GM12878 (cell line): ENCODE data around the gene CLEC2L. TPM values are rescaled to one million over a fixed set of nuclear protein-coding genes. Genes with fewer than 3 reads are reported as not detected.

ENCODE experiments used
- ATAC-seq: fragments of 200-7000 bp; cut with Tn5 transposase; 3 replicates; pipeline ENCODE4 v1.9.1; 2020; ENCODE audit warnings: mild to moderate bottlenecking, moderate library complexity
- BruUV-seq: library from RNA; stranded (reverse); fragments of 400-500 nt; replicated peaks from 2 replicates; lab custom pipeline; 2021; lab: Mats Ljungman, UMichigan
- CTCF ChIA-PET: fragments of 300-600 bp; sonication (Branson Sonifier 250); formaldehyde crosslinking; extraction: SDS; loops from one replicate; lab custom pipeline; 2021; ENCODE audit warnings: inconsistent platforms; lab: Yijun Ruan, JAX
- POLR2A ChIA-PET: fragments of 350-600 bp; formaldehyde crosslinking; extraction: SDS; loops from one replicate; lab custom pipeline; 2021; ENCODE audit warnings: inconsistent platforms; lab: Charles Lee
- RAD21 ChIA-PET: fragments of 300-600 bp; sonication (Branson Sonifier 250); formaldehyde crosslinking; loops from one replicate; lab custom pipeline; 2023; ENCODE audit warnings: antibody characterized with exemption; ENCODE audit not compliant: unreplicated experiment; lab: Charles Lee
- SMC1A ChIA-PET: fragments of 300-600 bp; sonication (Branson Sonifier 250); formaldehyde crosslinking; loops from one replicate; lab custom pipeline; 2023; ENCODE audit not compliant: unreplicated experiment, uncharacterized antibody; lab: Charles Lee
- DNase-seq: peaks from one replicate; pipeline ENCODE4 v3.0.0-alpha.2; 2011; ENCODE audit warnings: low read depth, low spot score
- FAIRE-seq: peaks from 3 replicates; lab custom pipeline; 2011; peaks lifted over from hg19 to GRCh38; lab: Jason Lieb, UNC
- H2AFZ ChIP-seq: 2 replicates; pipeline ENCODE4 v1.6.0; 2011; ENCODE audit warnings: low read depth, low read length, control low read depth; ENCODE audit not compliant: control insufficient read depth
- H3K27ac ChIP-seq: 2 replicates; pipeline ENCODE4 v1.5.1; 2011; ENCODE audit warnings: control low read depth; ENCODE audit not compliant: control insufficient read depth, insufficient read depth
- H3K27me3 ChIP-seq, 2 experiments: replicated peaks in 1 of 2; 2 replicates each; pipeline versions ENCODE4 v1.6.0 to v1.6.1; 2011; ENCODE audit warnings: low read length in 1 of 2; ENCODE audit not compliant: control insufficient read depth in 2 of 2, insufficient read depth in 2 of 2
- H3K36me3 ChIP-seq, 2 experiments: 2 replicates each; pipeline ENCODE4 v1.5.1; 2011; ENCODE audit warnings: low read length in 1 of 2; ENCODE audit not compliant: control insufficient read depth in 2 of 2, insufficient read depth in 2 of 2
- H3K4me1 ChIP-seq: 2 replicates; pipeline ENCODE4 v1.6.1; 2011; ENCODE audit warnings: mild to moderate bottlenecking, low read length, moderate library complexity, mixed read lengths; ENCODE audit not compliant: control insufficient read depth, insufficient read depth
- H3K4me2 ChIP-seq: 2 replicates; pipeline ENCODE4 v1.6.0; 2011; ENCODE audit warnings: control low read depth; ENCODE audit not compliant: control insufficient read depth, insufficient read depth
- H3K4me3 ChIP-seq: fragments of 200-600 bp; sonication (generic); 2 replicates; pipeline ENCODE4 v1.5.1; 2016
- H3K79me2 ChIP-seq: 2 replicates; pipeline ENCODE4 v1.6.0; 2011; ENCODE audit warnings: low read length; ENCODE audit not compliant: control insufficient read depth, insufficient read depth
- H3K9ac ChIP-seq: 2 replicates; pipeline ENCODE4 v1.8.0; 2011; ENCODE audit warnings: low read length, control low read depth, mixed read lengths; ENCODE audit not compliant: control insufficient read depth, insufficient read depth
- H3K9me3 ChIP-seq: replicated peaks from 3 replicates; pipeline ENCODE4 v1.5.1; 2011; ENCODE audit warnings: mild to moderate bottlenecking, low read length; ENCODE audit not compliant: control insufficient read depth, insufficient read depth
- H4K20me1 ChIP-seq: 2 replicates; pipeline ENCODE4 v1.6.0; 2011; ENCODE audit not compliant: control insufficient read depth, insufficient read depth
- CEBPB ChIP-seq, 2 experiments: fragments of 150-350 bp in 1 of 2; IDR thresholded peaks; 2 replicates each; pipeline ENCODE4 v1.6.1; 2012 to 2014; ENCODE audit warnings: low read depth in 2 of 2, low read length in 2 of 2, borderline replicate concordance in 1 of 2, inconsistent platforms in 1 of 2
- EGR1 ChIP-seq, 2 experiments: IDR thresholded peaks; 1 replicate in 1 of 2; 2 replicates in 1 of 2; pipeline ENCODE4 v1.6.1; 2011 to 2012; ENCODE audit warnings: low read depth in 2 of 2, low read length in 2 of 2, borderline replicate concordance in 1 of 2, mild to moderate bottlenecking in 1 of 2, moderate library complexity in 1 of 2
- WGBS: methylation state at CpG from one replicate; pipeline ENCODE4 v1.1.6; 2016; ENCODE audit warnings: low lambda C conversion rate; ENCODE audit not compliant: insufficient replicate concordance, insufficient coverage; ENCODE audit errors: missing lambda C conversion rate; 5-methylcytosine and 5-hydroxymethylcytosine counted together
- in situ Hi-C: fragments of 300-500 bp; cut with MboI; formaldehyde crosslinking; loops from 9 replicates; pipeline ENCODE4 v1.14.3; 2018; ENCODE audit warnings: mixed read lengths
- intact Hi-C: fragments of 100-400 bp; cut with micrococcal nuclease; formaldehyde crosslinking; loops from one replicate; pipeline ENCODE4 v1.14.2; 2022; ENCODE audit not compliant: unreplicated experiment
- polyA plus RNA-seq, 11 experiments: library from polyadenylated mRNA; depleted of rRNA in 4 of 11; unstranded in 6 of 11; stranded (reverse) in 5 of 11; fragments of >200 nt; fragmentation: Nextera tagmentation in 4 of 11; fragmentation: Illumina TruSeq in 1 of 11; extraction: Ambion mirVana in 4 of 11; extraction: Trizol in 1 of 11; gene quantifications; 1 replicate in 1 of 11; 2 replicates in 10 of 11; pipeline versions ENCODE4 v1.2.1 to v1.2.3, GENCODE V29; 2011 to 2016; ENCODE audit warnings: inconsistent platforms in 2 of 11, missing spikeins in 2 of 11, low read depth in 1 of 11
- total RNA-seq, 4 experiments: library from RNA; depleted of rRNA in 3 of 4; stranded (reverse); fragments of >200 nt in 3 of 4; fragmentation: Illumina TruSeq in 1 of 4; extraction: Trizol in 1 of 4; gene quantifications; 2 replicates each; pipeline versions ENCODE4 v1.2.1 to v1.2.3, GENCODE V29; 2013 to 2021
- TF ChIP-seq, protein P1 (sequence below): fragments of 450-650 bp; formaldehyde crosslinking; IDR thresholded peaks from 2 replicates; pipeline ENCODE4 v1.5.0; 2022; ENCODE audit warnings: mild to moderate bottlenecking, missing genetic modification characterization

CLEC2L gene
- total and polyA plus RNA-seq, 10 of the 15 experiments (the other 5 are each of a cell fraction or from before 2014, with no cell fraction given): not detected

DNA sequence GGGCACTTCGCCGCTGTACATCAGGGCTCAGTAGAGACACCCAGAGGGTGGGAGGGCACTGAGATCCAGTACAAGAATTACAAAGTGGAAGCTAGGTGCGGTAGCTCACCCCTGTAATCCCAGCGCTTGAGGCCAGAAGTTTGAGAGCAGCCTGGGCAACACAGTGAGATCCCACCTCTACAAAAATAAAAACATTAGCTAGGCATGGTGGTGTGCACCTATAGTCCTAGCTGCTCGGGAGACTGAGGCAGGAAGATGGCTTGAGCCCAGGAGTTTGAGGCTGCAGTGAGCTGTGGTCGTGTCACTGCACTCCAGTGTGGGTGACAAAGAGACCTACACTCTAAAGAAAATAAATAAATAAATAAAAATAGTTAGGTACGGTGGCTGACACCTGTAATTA is 64.0 kb downstream of the CLEC2L start:
- H2AFZ ChIP-seq: no peak overlapping the region
- no peaks in the 10 kb centered on the region for H3K79me2 ChIP-seq
- no peak overlapping the region for H3K27ac ChIP-seq
- intact Hi-C loops: no loop called here
- ChIA-PET POLR2A (interaction anchor here (0.6 kb wide), 2 partner anchors 149 to 212 kb away, joined by 3 to 8 read pairs; no protein-coding TSS in a partner anchor), CTCF (interaction anchor here (1.3 to 7.2 kb wide), 2 partner anchors 15 to 86 kb away, joined by 3 to 51 read pairs; no protein-coding TSS in a partner anchor), RAD21 (interaction anchor here (2.1 kb wide), 1 partner anchor 15 kb away, joined by 5 read pairs; no protein-coding TSS in a partner anchor), SMC1A (no interaction called here)
- DNase-seq (no peak), ATAC-seq (no peak), FAIRE-seq (no peak)
- no peak overlapping the region for H3K9ac ChIP-seq
- no peak overlapping the region for H3K4me2 ChIP-seq
- BruUV-seq: no TSS peak
- H3K4me3 ChIP-seq: no peak overlapping the region
- no peaks in the 10 kb centered on the region for H3K9me3 ChIP-seq
- H4K20me1 ChIP-seq: no peaks in the 10 kb centered on the region
- WGBS: 90% methylated on average over 7 of the region's 7 CpGs
- TF ChIP-seq, protein P1, sequence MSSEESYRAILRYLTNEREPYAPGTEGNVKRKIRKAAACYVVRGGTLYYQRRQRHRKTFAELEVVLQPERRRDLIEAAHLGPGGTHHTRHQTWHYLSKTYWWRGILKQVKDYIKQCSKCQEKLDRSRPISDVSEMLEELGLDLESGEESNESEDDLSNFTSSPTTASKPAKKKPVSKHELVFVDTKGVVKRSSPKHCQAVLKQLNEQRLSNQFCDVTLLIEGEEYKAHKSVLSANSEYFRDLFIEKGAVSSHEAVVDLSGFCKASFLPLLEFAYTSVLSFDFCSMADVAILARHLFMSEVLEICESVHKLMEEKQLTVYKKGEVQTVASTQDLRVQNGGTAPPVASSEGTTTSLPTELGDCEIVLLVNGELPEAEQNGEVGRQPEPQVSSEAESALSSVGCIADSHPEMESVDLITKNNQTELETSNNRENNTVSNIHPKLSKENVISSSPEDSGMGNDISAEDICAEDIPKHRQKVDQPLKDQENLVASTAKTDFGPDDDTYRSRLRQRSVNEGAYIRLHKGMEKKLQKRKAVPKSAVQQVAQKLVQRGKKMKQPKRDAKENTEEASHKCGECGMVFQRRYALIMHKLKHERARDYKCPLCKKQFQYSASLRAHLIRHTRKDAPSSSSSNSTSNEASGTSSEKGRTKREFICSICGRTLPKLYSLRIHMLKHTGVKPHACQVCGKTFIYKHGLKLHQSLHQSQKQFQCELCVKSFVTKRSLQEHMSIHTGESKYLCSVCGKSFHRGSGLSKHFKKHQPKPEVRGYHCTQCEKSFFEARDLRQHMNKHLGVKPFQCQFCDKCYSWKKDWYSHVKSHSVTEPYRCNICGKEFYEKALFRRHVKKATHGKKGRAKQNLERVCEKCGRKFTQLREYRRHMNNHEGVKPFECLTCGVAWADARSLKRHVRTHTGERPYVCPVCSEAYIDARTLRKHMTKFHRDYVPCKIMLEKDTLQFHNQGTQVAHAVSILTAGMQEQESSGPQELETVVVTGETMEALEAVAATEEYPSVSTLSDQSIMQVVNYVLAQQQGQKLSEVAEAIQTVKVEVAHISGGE (CRISPR knock-in tag): no peak
- in situ Hi-C loops: no loop called here
- no peaks in the 10 kb centered on the region for H3K4me1 ChIP-seq
- no peaks in the 10 kb centered on the region for H3K27me3 ChIP-seq
- H3K36me3 ChIP-seq: peaks cover 2 to 13% of the 10 kb centered on the region in 2 experiments

DNA sequence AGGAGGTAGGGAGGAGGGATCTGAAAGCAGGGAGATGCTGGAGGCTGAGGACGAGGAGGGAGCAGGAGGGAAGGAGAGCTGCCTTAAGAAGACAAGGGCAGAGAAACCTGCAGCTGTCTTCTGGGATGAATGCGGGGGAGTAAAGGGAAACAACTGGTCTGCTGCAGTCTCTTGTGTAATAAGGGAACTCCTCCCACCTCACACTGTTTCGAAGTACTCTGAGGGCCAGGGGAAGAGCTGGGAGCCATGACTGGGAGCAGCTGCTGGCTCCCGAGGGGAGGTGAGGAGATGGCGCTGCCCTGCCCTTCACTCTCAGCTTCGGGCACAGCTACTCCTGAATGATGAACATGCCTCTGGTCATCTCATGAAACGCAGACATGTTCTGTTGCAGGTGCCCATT is 65.1 kb downstream of the CLEC2L start:
- whole genome bisulfite sequencing: 96% methylated on average over 7 of the region's 7 CpGs
- no peak overlapping the region for H3K4me2 ChIP-seq
- CTCF ChIA-PET: interaction anchor here (0.7 to 7.2 kb wide), 8 partner anchors 13 to 154 kb away, joined by 3 to 51 read pairs (median 4); no protein-coding TSS in a partner anchor
- H3K9me3 ChIP-seq: no peaks in the 10 kb centered on the region
- no peak overlapping the region for H3K27ac ChIP-seq
- BruUV-seq: no TSS peak
- POLR2A ChIA-PET: interaction anchor here (0.5 kb wide), 1 partner anchor 74 kb away, joined by 5 read pairs; no protein-coding TSS in a partner anchor
- FAIRE-seq: no peak
- no peaks in the 10 kb centered on the region for H3K4me1 ChIP-seq
- intact Hi-C loops: no loop called here
- no peaks in the 10 kb centered on the region for H3K79me2 ChIP-seq
- RAD21 ChIA-PET: interaction anchor here (2.1 kb wide), 1 partner anchor 14 kb away, joined by 5 read pairs; no protein-coding TSS in a partner anchor
- peaks cover 5 to 14% of the 10 kb centered on the region in 2 experiments for H3K36me3 ChIP-seq
- H3K27me3 ChIP-seq: no peaks in the 10 kb centered on the region
- in situ Hi-C loops: no loop called here
- no peaks in the 10 kb centered on the region for H4K20me1 ChIP-seq
- no peak for DNase-seq
- no peak overlapping the region for H3K4me3 ChIP-seq
- H2AFZ ChIP-seq: no peak overlapping the region
- TF ChIP-seq CEBPB (IDR thresholded peaks at IDR 0.05; ENCODE audit: borderline replicate concordance in 1 of 2, low read depth in 2 of 2, low read length in 2 of 2) (no peak), EGR1 (IDR thresholded peaks at IDR 0.05; ENCODE audit: borderline replicate concordance in 1 of 2, low read depth in 2 of 2, low read length in 2 of 2) (peak in 1 of 2 experiments; percentile 75; a peak in 1 of 3 replicates)
- no peak overlapping the region for H3K9ac ChIP-seq
- ATAC-seq: no peak
- SMC1A ChIA-PET: interaction anchor here (1.6 to 1.7 kb wide), 2 partner anchors 13 to 17 kb away, joined by 4 to 5 read pairs; no protein-coding TSS in a partner anchor
